Neural crest cell (in vitro differentiated cells): ENCODE measurements around the gene DRAP1. TPM values are rescaled to one million over a fixed set of nuclear protein-coding genes. Genes with fewer than 3 reads are reported as not detected.

Experiments
- DNase-seq: peaks from one replicate; pipeline ENCODE4 v3.0.0; 2021; ENCODE audit warnings: low read depth, mixed read lengths, low spot score
- H3K27ac Mint-ChIP-seq: one replicate; pipeline ENCODE4 v1.8.0; 2021; ENCODE audit warnings: mild to moderate bottlenecking, mixed read lengths; ENCODE audit not compliant: unreplicated experiment
- H3K27me3 Mint-ChIP-seq: 2 replicates; pipeline ENCODE4 v1.8.0; 2021; ENCODE audit warnings: low read depth, mild to moderate bottlenecking, mixed read lengths
- H3K36me3 Mint-ChIP-seq: 2 replicates; pipeline ENCODE4 v1.8.0; 2021; ENCODE audit warnings: low read depth, mild to moderate bottlenecking, mixed read lengths
- H3K4me1 Mint-ChIP-seq: 2 replicates; pipeline ENCODE4 v1.8.0; 2021; ENCODE audit warnings: mixed read lengths
- H3K4me3 Mint-ChIP-seq: one replicate; pipeline ENCODE4 v1.8.0; 2021; ENCODE audit warnings: mild to moderate bottlenecking, mixed read lengths
- H3K9me3 Mint-ChIP-seq: 2 replicates; pipeline ENCODE4 v1.8.0; 2021; ENCODE audit warnings: mixed read lengths
- CTCF ChIP-seq: fragments of 200-600 bp; sonication (generic); conservative IDR thresholded peaks from 2 replicates; pipeline ENCODE4 v1.5.0; 2021; ENCODE audit warnings: antibody characterized with exemption, mild to moderate bottlenecking
- total RNA-seq: library from RNA; stranded (reverse); gene quantifications from 2 replicates; pipeline ENCODE4 v1.2.1, GENCODE V29; 2021

DRAP1 gene
- total RNA-seq, 1 donor from 2014 or later, result 101 TPM

GRCh38 chr11:65885808-65886536 is 33.3 kb upstream of the DRAP1 start:
- Mint-ChIP-seq H3K9me3 (no peaks in the 10 kb centered on the region), H3K36me3 (peaks cover 4% of the 10 kb centered on the region), H3K4me3 (no peak overlapping the region), H3K27me3 (peaks cover 11% of the 10 kb centered on the region), H3K27ac (no peak overlapping the region), H3K4me1 (peaks cover 43% of the 10 kb centered on the region)
- no peak for DNase-seq
- no peak for TF ChIP-seq CTCF

DNA sequence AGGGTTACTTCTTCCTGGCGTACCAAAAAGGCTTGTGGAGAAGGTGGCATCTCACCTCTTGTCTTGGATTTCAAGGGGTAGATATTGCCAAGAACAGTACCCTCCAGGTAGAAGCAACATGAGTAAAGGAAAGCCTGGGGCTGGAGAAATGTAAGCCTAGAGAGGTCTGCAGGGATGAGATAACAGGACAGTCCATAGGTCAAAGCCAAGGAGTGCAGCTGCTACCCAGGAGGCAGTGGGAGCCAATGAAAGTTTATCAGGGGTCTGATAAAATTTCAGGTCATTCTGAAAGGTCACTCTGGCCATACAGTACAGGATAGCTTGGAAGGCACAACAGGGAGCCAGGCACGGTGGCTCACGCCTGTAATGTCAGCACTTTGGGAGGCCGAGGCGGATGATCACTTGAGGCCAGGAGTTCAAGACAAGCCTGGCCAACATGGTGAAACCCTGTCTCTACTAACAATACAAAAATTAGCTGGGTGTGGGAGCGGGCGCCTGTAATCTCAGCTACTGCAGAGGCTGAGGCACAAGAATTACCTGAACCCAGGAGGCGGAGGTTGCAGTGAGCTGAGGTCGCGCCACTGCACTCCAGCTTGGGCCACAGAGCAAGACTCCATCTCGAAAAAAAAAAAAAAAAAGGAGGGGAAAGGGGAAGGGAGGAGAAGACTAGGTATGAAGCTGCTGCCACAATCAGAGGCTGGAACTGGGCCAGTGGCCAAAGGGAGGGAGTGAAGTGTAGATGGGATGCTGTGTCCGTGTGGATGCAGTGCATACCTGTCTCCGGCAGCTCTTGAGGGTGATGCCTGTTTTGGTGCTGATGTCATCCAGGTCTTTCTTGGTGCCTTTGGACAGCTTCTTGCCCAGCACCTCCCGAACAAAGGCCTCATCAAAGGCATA is 32.2 kb upstream of the DRAP1 start:
- H3K27ac Mint-ChIP-seq, result peak overlapping the region; percentile 96
- TF ChIP-seq CTCF, result no peak
- H3K9me3 Mint-ChIP-seq, result no peaks in the 10 kb centered on the region
- peaks cover 4% of the 10 kb centered on the region for H3K36me3 Mint-ChIP-seq
- peaks cover 46% of the 10 kb centered on the region for H3K4me1 Mint-ChIP-seq
- peaks cover 11% of the 10 kb centered on the region for H3K27me3 Mint-ChIP-seq
- DNase-seq, result no peak
- peak overlapping the region; percentile 96 for H3K4me3 Mint-ChIP-seq

- peaks cover 11% of the 10 kb centered on the region for H3K27me3 Mint-ChIP-seq
- H3K27ac Mint-ChIP-seq, result peak overlapping the region; percentile 96
- no peaks in the 10 kb centered on the region for H3K9me3 Mint-ChIP-seq
- no peak for TF ChIP-seq CTCF
- peak overlapping the region; percentile 96 for H3K4me3 Mint-ChIP-seq
- no peak for DNase-seq
- H3K4me1 Mint-ChIP-seq, result peaks cover 52% of the 10 kb centered on the region
- H3K36me3 Mint-ChIP-seq, result peaks cover 4% of the 10 kb centered on the region
Measured at GRCh38 chr11:65887723-65888162, 31.5 kb upstream of the DRAP1 start.

DNA sequence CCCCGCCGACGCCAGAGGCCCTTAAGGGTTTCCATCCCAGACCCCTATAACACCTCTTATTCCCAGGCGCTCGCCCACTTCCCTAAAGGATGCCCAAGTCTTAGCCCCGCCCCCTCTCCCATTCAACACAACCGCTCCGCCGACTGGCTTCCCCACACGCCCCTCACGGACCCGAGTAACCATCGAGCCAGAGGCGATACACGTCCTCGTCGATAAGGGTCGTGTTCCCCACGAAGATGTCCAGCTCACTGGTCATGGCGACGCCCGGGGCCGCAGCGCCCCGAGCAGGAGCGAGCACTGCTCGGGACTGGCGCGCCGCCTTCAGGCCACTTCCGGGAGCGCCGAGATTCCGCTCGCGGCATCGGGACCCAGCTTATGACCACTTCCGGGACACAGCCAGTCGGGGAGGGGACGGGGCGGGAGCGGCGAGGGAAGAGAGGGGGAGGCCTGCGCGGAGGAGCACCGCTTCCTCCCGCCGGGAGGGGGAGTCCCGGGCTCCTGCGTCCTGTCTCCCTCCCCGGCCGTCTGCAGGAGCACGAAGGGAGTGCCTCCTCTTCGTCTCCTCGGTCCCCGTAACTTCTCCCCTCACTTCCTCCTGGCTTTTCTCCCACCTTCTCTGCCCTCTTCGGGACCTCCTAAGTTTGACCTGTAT is 30.9 kb upstream of the DRAP1 start, which contains the start of gene FIBP:
Gene FIBP, minus strand, starts transcription at position 309 of the 652 bp plus-strand sequence. Its CDS starts 53 bp downstream, at position 256.
- peaks cover 56% of the 10 kb centered on the region for H3K4me1 Mint-ChIP-seq
- peaks cover 4% of the 10 kb centered on the region for H3K36me3 Mint-ChIP-seq
- H3K27ac Mint-ChIP-seq, result peak within 1 kb of the TSS; percentile 96
- peak within 1 kb of the TSS; percentile 96 for H3K4me3 Mint-ChIP-seq
- DNase-seq, result peak; percentile 98
- peak; percentile 79 for TF ChIP-seq CTCF
- H3K27me3 Mint-ChIP-seq, result peaks cover 11% of the 10 kb centered on the region
- H3K9me3 Mint-ChIP-seq, result no peaks in the 10 kb centered on the region
